HFF-Myc (cell line): ENCODE measurements around the gene ARL15.

Source experiments
- DNase-seq: peaks from one replicate; pipeline ENCODE4 v3.0.0-alpha.2; 2011; ENCODE audit warnings: low read depth; ENCODE audit errors: extremely low read depth
- H3K4me3 ChIP-seq: replicated peaks from 2 replicates; pipeline ENCODE4 v1.5.1; 2011; ENCODE audit warnings: low read depth, mild to moderate bottlenecking, control low read depth, low read length
- CTCF ChIP-seq: IDR thresholded peaks from 2 replicates; pipeline ENCODE4 v1.5.1; 2012; ENCODE audit warnings: mild to moderate bottlenecking, low read depth, low read length, control low read depth; ENCODE audit errors: missing control alignments

Gene ARL15

GRCh38 chr5:54136516-54137440 lies 173.6 kb downstream of the ARL15 start:
- no peak for TF ChIP-seq CTCF
- no peak overlapping the region for H3K4me3 ChIP-seq
- DNase-seq: no peak

- TF ChIP-seq CTCF: no peak
- no peak overlapping the region for H3K4me3 ChIP-seq
- DNase-seq: no peak
These were observed 175.3 kb downstream of the ARL15 start for GRCh38 chr5:54135042-54135441.

GRCh38 chr5:54133917-54134316 lies 176.5 kb downstream of the ARL15 start:
- no peak for TF ChIP-seq CTCF
- DNase-seq: no peak
- no peak overlapping the region for H3K4me3 ChIP-seq

DNA sequence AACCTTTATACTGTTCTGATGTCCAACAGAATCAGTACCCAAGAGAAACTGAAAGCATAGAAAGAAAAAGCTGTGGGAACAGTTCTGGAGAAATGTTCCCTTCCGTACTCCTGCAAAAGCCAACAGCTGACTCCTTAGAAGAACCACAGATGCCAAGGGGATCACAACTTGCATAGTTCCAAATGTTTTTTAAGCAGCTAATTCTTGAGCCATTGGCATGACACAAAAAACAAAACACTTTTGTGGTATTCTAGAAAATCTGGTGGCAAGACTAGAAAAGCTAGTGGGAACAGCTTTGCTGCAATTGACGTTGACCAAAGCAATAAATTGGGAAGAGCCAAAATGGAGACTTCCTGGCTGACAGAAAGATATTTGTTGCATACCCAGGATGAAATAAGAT lies 189.9 kb downstream of the ARL15 start:
- TF ChIP-seq CTCF: no peak
- no peak overlapping the region for H3K4me3 ChIP-seq
- no peak for DNase-seq

- DNase-seq: no peak
- no peak for TF ChIP-seq CTCF
- no peak overlapping the region for H3K4me3 ChIP-seq
These were observed 192.4 kb downstream of the ARL15 start for GRCh38 chr5:54117957-54118356.

DNA sequence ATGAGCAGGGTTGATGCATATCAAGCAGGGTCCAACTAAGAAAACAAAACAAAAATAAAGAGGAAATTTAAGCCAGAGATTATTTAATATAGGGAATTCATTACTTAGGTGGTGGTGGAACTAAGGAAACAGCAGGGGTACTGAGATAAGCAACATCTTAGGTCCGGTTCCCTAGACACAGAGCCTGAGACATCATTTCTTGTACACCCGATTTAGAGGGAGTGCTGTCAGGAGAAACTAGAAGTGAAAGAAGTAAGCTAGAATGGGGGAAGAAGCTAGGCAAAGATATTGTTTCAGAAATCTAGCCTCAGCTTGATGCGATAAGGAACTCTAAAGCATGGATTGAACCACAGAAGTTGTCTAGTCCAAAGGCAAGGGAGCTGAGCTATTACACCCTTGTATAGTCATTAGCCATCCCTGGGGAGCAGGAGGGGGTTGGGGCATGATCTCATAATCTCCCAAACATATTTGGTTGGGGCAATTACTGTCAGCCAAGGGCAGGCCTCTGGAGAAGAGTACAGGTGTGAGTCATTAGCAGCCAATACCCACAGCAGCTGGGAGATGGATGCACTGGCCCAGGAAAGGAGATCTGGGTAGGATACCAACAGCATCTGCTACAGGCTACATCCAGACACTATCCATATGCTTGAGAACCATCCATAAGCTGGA lies 194.5 kb downstream of the ARL15 start:
- no peak overlapping the region for H3K4me3 ChIP-seq
- DNase-seq: peak; percentile 24
- no peak for TF ChIP-seq CTCF
